HG03108 (cell line): ENCODE data around the gene RNF7.
"Not testable (repeated sequence)": the region's sequence is repeated elsewhere in the genome, so short reads cannot be mapped to it uniquely, and the experiment has no call there.

Source experiments
- ATAC-seq: cut with Tn5 transposase; IDR thresholded peaks from one replicate; pipeline ENCODE4 v1.9.1; 2021; ENCODE audit warnings: moderate library complexity; ENCODE audit not compliant: unreplicated experiment

Gene RNF7

DNA sequence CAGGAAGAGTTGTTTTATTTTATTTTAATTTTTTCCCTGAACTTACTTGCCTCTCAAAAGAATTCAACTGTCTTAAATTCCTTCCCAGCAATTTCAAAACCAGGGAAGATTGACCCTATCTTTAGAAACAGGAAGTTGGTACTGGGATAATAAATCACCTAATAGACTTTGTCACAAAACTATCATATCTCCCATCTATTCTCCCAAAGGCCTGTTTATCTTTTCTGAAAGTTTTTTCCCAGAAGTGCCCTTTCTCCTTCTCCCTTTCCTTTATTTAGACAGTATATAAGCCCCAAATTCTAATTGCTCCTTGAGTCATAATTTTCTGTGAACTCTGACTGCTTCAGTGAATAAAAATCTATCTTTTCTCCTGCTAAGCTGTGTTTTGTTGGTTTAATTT lies 2.9 kb upstream of the RNF7 start:
- no peak for ATAC-seq

DNA sequence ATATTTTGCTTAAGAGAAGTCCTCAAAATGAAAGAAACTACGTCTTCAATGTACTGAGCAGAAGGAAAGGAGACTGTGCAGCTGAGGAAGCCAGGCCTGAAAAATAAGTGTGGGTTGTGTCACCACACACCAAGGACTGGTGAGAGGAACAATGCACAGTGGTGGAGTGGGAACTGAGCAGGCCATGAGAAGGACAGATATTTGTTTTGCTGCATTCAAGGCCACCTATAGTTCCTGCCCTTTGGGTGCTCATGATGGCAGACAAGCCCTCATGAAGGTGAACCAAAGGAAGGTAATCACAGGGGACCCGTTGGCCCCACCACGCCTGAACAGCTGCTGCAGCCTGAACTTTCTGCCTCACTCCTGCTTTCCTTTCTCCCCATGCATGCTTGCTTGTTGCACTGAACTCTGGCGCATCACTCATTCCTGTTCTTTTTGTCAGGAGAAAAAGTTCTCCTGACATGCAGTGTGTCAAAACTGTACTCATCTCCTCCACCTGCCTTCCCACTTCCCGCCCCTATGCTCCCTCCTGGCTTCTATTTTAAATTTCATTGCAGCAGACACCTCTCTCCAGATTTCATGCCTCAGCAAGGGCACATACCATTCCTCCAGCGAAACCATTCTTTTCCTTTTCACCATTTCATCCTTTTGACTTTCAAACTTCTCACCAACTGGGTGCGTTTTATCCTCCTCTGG lies 2.2 kb upstream of the RNF7 start:
- ATAC-seq: no peak

DNA sequence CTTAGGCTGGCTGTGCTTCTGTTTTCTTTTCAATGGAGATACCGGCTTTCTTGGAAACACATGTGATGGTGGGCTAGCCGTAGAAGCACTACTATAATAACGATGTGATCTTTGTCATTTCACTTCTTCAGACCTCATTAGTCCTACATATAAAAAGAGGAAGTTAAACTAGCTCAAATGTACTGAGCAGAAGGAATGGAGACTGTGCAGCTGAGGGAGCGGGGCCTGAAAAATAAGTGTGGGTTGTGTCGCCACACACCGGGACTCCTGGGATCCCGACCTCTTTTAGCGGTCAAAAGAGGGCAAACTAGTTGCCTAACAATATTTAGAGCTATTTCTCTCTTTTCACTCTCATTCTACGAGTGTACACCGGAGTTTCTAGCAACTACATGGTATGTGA lies 1.0 kb upstream of the RNF7 start:
- no peak for ATAC-seq

DNA sequence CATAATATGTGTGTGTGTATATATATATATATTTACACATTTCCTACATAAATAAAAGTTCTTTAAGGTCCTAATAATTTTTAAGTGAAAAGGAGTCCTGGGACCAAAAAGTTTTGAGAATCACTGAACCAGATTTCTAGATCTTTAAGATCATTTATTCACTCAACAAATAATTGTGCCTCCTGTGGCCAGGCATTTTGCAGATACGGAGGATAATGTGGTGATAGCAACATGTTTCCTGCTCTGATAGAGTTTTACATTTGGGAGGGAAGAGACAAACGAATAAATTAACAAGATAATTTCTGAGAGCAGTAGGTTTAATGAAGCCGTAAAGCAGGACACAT lies 448 bp upstream of the RNF7 start:
- no peak for ATAC-seq

DNA sequence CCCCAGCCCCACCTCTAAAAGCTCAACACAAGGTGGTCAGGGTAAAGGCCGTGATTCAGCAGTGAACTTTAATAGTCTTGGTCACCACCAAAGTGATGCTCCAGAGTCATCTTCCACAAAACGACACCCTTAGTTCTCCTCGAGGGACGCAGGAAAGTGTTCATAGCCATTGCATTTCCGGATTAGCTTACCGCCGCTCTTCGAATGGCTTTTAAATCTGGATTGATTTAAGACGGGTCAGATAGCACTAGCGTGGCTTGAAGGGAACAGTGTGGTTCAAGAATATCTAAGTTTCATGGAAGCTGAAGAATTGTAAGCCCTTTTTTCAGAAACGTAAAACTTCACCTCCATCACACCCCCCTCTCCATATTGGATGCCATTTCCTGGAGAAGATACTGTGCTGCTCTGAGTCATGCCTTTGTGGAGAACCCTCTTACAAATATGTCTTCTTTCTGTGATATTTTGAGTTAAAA lies 829 bp downstream of the RNF7 start:
- no peak for ATAC-seq

DNA sequence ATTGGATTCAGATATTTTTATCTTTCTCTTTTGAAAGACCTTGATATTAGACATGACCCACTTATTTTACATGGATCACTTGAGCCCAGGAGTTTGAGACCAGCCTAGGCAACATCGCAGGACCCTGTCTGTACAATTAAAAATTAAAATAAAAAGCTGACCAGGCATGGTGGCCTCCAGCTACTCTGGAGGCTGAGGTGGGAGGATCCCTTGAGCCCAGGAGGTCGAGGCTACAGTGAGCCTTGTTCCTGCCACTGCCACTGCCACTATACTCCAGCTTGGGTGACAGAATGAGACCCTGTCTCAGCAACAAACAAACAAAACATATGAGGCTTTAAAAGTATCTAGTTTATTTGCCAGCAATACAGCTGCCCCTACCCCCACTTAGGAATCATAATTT lies 1.6 kb downstream of the RNF7 start:
- no peak for ATAC-seq

DNA sequence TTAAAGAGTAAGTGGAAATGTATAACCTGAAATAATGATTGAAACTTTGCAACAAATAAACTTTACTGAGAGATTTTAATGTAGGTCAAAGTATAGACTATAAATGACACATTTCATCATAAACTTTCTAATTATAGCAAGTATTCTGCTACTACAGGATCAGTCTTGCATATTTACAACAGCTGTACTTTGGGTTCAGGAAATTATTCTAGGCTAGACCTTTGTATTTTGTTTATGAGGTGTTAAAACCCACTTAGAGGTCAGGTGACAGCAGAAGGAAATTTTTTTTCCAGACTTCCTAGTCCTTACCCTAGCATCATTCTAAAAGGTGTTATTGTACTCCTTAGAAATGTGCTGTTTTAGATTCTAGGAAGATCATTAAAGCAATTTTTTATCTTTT lies 2.3 kb downstream of the RNF7 start:
- ATAC-seq: no peak

DNA sequence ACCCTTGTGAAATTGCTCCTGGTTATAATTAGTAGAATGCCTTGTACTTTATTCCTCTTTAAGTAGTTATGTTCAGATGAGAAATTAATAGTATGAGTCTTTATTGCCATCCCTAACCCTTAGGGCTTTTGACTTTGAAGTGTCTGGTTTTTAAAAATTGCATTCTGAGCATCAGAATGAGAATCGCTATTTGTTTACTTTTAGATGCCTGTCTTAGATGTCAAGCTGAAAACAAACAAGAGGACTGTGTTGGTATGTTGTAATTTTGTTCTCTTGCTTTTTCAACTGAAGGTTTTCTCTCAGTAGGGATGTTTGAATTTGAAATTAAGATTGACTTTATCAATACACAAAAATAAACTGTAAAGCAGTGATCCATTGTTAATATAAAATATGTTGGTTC lies 5.2 kb downstream of the RNF7 start:
- ATAC-seq: no peak

DNA sequence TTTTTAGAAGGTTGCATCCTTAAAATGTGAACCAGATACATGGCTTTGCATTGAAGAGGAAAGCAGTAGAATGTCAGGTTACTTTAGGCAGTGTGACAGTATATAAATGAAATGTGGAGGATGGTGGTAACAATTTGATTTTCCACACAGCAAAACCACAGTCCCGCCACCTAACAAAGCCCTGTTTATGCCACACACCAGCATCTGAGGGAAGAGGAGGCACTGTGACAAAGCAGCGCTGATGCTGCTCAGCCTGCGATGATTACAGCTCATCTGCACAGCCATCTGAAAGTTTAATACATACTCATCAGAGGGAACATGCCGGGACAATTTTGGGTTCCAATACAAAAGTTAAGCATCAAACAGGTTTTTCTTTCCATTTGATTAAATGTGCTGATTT lies 8.9 kb downstream of the RNF7 start:
- no peak for ATAC-seq

DNA sequence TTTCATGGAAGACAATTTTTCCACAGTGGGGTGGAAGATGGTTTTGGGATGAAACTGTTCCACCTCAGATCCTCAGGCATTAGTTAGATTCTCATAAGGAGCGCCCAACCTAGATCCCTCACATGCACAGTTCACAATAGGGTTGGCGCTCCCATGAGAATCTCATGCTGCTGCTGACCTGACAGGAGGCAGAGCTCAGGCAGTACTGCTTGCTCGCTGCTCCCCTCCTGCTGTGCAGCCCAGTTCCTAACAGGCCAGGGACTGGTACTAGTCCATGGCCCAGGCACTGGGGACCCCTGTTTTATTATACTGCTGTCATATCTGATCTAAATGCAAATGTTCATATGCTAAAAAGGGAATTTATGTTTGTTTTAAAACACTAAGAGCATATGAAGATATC lies 15.3 kb downstream of the RNF7 start:
- no peak for ATAC-seq

DNA sequence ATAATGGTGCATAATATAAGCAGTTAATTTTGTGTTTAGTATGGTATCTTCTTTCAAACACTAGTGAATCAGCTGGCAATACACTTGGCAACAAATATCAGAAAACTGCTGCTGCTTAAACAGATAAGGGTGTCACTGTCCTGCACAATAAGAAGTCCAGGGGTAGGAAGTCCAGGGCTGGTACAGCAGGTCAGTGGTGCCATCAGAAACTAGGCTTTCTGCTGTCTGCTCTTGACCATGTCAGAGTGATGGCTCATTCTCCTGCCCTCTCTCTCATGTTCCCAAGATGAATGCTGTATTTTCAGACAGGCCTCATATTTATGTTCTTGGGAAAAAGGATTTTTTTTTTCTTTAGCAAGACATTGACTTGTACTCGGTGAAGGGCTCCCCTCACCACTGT lies 15.9 kb downstream of the RNF7 start:
- ATAC-seq: no peak

DNA sequence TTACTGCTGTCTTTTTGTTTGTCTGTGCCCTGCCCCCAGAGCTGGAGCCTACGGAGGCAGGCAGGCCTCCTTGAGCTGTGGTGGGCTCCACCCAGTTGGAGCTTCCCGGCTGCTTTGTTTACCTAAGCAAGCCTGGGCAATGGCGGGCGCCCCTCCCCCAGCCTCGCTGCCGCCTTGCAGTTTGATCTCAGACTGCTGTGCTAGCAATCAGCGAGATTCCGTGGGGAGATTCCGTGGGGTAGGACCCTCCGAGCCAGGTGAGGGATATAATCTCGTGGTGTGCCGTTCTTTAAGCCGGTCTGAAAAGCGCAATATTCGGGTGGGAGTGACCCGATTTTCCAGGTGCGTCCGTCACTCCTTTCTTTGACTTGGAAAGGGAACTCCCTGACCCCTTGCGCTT lies 24.5 kb downstream of the RNF7 start:
- not testable (repeated sequence) for ATAC-seq

DNA sequence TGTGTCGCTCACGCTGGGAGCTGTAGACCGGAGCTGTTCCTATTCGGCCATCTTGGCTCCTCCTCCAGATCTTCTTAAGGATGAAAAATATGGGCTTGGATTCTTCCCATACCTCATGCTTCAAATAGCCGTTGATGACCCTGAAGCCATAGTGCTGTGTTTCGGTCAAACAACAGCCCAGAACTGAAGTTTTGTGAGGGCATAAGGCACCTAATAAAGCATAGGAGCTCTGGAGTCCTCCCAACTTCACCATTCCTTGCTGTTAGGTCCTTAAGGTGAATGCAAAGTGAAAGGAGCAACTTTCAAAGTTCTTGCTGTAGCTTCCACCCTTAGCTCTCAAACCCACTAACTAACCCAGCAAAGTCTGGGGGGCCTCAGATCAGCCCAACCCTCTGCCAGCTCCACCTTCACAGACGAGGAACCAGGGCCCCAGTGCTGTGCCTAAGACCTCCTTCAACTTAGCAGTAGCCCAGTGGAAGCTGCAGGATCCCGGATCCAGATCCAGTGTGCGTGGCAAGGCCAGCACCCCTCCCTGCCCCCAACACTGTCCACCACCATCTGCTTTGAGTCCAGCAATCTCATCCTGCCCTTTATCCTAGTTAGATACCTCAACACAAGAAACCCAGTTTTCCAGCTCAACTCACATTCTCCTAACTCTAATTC lies 25.1 kb downstream of the RNF7 start, which contains the start of gene GRK7:
GRK7 (plus strand) TSS at position 321 of the 663 bp plus-strand sequence. CDS start 14,877 bp downstream, outside the sequence.
- ATAC-seq: no peak

DNA sequence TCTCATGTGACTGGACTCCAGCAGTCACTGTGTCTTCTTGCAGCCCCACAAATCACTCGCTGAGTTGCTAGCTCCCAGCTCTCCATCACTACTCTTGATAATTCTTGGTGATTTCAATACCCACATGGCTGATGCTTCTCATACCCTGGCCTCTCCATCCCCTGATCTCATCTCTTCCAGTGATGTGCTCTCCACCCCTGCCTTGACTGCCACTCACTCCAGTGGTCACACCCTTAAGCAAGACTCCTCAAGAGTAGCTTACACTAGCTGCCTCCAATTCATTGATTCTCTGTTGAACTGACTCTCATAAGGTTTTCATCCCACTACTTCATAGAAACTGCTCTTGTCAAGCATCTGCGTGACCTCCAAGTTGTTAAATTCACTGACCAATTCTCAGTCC lies 25.9 kb downstream of the RNF7 start:
- ATAC-seq: no peak

DNA sequence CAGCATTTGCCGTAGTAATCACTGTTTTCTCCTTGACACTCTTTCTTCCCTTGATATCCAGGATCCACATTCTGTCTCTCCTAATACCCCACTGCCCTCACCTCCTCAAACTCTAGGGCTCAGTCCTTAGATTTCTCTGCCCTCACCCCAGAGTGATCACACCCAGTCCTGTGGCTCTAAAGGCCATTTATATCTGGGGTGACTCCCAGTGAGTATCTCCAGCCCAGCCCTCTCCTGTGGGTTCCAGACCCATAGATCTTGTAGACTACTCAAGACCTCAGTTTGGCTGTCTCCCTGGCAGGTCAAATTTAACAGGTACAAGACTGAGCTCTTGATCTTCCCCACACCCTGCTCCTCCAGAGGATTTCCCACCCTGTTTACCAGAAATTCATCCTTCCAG lies 26.4 kb downstream of the RNF7 start:
- no peak for ATAC-seq

DNA sequence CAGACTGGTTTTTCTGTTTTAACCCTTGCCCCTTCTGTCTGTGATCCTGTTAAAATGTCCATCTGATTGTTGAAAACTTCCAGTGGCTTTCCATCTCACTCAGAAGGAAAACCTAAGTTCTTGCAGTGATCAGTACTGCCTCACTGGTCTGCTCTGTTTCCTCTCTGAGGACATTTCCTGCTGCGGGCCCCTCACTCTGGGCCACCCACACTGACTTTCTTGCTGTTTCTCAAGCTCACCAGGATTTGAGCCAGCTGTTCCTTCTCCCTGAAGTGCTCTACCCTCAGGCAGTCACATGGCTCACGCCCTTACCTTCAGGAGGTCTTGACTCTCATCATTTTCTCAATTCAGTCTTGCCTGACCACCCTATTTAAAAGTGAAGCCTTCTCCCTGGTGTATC lies 26.9 kb downstream of the RNF7 start:
- no peak for ATAC-seq

DNA sequence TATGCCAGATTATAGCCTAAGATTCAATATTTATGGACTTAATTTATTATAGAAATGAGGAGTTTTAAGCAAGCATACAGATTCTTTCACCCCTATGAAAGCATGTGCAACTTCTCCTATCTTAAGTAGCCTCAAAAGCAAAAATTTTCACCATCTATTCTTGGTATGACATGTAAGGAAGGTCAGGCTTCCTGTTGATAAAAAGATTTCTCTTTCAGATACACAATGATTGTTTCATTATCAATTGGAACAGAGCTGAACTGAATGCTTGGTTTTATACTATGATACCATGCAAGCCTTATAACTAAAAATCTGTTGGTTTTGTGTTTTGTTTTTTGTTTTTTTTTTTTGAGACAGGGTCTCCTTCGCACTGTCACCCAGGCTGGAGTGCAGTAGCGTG lies 29.0 kb downstream of the RNF7 start:
- no peak for ATAC-seq

DNA sequence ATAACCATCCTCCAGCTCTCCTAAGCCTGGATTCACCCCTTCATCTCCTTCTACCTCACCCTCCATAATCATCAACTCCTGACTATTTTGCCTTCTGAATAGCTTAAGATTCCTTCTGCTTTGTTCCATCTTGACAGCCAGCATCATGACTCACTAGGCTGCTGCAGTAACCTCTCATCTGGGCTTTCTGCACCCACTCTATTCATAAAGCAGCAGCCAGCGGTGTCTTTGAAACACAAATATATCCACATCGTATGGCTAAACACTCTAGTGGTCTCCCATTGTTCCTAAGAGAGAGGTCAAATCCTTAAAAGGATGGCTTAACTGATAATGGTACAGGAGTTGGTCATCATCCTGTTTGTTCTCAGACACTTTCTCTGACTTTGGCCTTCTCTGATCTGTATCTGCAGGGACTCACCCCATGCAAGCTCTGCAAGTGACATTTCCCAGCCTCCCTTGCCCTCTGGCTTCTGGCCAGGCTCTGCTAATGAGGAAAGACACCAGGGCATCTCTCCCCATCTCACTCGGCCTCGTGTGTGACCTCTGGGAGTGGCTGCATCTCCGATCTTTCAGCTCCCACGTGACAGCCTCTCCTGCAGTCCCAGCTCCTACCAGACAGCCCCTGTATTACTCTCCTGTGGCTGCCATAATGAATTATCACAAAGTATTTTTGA lies 31.3 kb downstream of the RNF7 start:
- ATAC-seq: no peak

DNA sequence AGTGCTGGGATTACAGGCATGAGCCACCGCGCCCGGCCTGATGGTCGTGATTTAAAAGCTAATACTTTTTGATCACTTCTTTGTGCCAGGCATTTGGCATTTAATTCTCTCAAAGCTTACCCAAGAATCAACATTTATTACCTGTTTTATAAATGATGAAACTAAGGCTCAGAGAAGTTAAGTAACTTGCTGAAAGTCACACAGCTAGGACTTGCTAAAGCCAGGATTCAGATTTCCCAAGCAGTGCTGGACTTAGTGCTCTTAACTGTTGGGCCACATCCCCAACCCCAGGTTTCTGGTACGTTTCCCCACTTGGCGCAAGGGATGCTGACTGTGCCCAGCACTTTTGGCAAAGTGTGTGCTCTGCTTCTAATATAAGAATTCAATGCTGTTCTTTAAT lies 35.6 kb downstream of the RNF7 start:
- no peak for ATAC-seq

DNA sequence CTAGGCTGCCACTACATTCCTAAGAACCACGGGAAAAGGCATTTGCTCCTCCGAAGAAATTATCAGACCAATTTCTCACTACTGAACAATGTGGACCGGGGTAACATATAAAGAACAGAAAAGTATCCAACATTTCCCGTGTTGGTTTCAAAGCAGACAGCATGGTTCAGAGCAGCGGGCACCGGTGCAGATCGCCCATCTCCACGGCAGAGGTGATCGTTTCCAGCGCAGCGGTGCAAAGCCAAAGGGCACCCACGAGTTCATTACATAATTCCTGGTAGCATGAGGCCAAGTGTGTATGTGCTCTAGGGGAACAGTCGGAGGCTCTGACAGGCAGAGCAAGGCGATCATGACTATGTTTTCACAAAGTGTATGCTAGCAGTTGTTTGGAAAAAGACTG lies 38.3 kb downstream of the RNF7 start:
- no peak for ATAC-seq

DNA sequence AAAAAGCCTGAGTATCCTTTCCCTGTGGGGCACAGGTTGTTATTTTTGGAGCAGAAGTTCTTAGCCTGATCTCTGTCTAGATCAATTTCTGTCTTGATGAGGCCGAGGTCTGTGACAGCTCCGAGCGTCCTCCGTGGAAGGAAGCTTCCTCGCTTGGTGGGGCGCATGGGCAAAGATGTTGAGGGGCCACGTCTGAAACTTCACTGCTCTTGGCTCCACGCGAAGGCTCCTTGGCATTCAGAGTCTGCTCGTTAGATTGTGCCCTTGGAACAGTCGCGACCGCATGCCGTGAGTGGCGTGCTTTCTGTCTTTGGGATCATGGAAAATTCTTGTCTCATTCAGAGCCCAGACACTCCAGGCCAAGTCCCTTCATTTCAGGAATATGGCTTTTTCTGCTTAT lies 38.8 kb downstream of the RNF7 start:
- ATAC-seq: no peak
